ENCODE measurements around the gene TSHZ1. TPM values are rescaled to one million over a fixed set of nuclear protein-coding genes. Genes with fewer than 3 reads are reported as not detected.

The TSHZ1 gene
- total RNA-seq, 4 donors from 2014 or later, result 10.4 to 18.1 (median 12.5) TPM

DNA sequence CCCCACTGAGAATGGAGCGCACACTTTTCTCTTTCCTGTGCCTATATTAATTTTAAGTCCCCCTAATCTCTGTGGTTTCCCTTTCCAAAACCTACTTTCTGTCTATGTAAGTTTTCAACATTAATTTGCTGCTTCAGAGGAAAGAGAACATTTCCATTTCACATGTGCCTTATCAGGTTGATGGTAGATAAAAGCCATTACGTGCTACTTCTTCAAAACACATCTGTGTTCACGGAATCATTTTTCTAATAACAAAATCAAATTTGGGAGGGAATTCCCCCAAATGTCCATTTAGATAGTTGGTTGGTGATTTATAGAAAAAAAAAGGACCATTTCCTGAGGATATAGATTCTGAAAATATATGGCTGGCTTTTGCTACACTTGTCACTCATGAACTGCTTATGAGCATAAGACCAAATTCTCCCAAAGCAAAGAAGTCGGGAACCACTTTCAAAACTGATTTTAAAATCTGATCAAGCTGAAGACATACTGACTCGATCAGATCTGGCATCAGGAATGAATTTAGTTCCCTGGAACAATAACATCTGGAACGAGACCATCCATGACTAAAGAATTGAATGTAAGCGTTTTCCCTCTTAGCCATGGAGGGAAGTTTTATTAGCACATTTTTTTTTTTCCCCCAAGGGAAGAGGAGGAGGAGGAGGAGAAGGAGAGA lies 9.9 kb upstream of the TSHZ1 start:
- TF ChIP-seq, protein P1, sequence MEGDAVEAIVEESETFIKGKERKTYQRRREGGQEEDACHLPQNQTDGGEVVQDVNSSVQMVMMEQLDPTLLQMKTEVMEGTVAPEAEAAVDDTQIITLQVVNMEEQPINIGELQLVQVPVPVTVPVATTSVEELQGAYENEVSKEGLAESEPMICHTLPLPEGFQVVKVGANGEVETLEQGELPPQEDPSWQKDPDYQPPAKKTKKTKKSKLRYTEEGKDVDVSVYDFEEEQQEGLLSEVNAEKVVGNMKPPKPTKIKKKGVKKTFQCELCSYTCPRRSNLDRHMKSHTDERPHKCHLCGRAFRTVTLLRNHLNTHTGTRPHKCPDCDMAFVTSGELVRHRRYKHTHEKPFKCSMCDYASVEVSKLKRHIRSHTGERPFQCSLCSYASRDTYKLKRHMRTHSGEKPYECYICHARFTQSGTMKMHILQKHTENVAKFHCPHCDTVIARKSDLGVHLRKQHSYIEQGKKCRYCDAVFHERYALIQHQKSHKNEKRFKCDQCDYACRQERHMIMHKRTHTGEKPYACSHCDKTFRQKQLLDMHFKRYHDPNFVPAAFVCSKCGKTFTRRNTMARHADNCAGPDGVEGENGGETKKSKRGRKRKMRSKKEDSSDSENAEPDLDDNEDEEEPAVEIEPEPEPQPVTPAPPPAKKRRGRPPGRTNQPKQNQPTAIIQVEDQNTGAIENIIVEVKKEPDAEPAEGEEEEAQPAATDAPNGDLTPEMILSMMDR (IDR thresholded peaks at IDR 0.05; ENCODE audit: low read depth), result no peak

DNA sequence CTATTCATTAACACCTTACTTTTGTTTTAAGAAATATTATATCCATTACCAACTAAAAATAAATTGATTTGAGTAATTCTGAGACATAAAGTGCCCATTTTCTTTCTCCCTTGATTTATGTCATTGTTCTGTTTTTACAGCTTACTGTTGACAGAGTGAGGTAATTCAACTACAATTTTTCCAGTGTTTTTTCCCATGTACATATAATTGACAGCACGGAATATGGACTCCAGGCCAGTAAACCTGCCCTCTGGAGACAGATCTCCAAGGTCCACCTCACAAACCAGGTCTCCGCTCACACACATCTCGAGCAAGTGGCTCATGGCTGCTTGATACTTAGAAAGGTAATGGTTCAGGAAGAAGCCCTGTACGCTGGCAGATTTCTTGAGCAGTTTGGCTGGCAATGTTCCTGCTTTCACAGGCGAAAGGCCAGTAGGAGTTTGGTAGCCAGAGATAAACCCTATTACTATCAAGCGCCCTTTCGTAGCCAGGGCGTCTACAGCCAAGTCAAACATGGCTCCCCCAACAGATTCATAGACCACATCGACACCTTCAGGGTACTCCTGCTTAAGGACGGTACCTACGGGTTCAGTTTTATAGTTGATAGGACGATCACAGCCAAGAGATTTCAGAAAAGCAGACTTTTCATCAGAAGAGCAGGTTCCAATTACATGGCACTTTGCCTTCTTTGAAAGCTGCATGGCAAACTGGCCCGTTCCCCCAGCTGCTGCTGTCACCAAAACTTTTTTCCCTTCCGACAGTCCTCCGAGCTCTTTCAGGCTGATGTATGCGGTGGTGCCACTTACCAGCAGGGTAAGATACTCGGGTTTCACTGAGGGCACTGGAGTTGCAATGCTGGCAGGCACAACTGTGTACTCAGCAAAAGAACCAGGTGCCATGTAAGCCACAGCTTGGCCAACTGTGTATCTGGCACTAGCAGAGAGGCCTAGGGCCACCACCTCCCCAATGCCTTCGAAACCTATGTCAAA lies 9.0 kb upstream of the TSHZ1 start:
- TF ChIP-seq, protein P1 (IDR thresholded peaks at IDR 0.05; ENCODE audit: low read depth), result no peak

DNA sequence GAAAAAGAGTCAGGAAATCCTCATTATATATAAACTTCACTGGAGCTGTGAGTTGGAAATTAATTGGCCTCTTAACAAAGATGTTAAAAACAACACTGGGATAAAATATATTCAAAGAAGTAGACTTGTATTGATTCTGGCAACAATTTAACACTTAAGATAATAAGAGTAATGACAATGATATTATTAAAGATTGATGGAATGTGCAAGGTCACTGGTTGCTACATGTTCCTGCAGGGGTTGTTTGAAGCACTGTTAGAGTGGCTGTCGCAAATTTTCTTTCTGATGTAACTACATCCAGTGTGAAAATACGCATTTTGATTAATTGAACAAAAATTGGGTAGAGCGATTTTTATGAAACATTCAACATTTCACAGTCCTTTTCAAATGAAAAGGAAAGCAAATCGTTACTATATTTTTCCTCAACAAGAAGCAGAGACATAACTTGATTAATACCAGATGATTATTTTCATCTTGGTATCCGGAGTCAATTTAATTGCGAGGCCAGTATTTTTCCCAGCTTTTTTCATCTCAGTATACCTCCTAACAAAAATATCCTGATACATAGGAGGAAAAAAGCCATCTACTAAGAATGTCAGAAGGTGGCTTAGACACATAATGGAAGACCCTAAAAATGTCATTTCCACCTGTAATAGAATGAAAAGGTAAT lies 7.8 kb upstream of the TSHZ1 start:
- TF ChIP-seq, protein P1 (IDR thresholded peaks at IDR 0.05; ENCODE audit: low read depth), result no peak

DNA sequence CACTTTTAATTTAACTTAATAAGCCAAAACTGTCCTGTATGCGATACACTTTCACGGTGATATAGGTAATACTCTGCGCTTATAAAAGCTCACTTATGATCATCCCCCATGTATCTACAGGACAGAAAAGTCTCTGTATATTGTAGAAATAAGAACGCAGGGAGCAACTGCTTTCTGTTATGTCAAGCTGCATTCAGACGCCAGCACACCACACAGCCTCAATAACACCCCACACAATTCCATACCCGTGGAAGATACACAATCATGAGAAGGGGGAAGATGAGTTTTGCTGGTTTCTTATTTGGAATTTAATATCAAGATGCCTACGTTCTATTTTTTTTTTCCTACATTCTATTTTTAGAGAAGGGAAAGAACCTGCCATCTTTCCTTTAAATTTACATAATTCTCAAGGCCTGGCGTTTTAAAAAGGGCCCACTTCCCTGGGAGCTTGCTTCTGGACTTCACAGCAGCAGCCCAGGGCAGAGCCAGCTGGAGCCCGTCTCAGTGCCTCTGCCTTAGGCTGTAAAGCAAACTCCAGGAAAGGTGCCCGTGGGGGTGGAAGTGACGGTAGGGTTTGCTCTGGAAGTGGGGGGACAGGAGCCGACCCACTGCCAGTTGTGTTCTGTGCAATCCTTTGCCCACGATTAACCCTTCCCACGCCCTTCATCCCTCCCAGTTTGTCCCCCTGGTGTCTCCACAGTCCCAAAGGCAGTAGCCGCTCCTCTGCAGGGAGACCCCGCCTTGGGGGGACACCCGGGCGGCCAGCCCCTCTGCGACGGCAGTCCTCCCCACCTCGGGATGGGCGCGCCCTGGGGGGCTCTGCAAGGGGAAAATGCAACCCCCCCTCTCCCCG lies 7.0 kb upstream of the TSHZ1 start:
- TF ChIP-seq, protein P1 (IDR thresholded peaks at IDR 0.05; ENCODE audit: low read depth), result no peak

DNA sequence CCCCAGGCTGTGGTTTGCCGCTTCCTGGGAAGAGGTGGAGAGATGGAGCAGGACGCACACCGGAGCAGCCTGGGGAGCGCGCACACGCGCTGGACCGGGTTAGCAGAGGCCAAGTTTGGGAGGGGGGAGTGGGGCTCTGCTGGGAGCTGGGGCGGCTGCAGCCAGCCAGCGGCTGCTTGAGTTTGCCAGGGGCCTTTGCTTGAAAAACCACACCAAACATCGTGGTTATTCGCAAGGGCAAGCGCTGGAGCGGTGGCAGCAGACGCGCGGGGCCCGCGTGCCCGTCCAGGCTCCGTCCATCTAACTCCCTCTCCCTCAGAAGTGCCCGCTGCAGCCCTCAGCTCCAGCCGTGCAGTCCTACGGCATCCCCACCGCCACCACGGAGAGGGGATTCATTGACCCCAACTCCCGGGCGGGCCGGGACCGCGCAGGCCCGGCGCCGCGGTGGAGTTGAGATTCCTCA lies 6.3 kb upstream of the TSHZ1 start:
- TF ChIP-seq, protein P1 (IDR thresholded peaks at IDR 0.05; ENCODE audit: low read depth), result no peak

DNA sequence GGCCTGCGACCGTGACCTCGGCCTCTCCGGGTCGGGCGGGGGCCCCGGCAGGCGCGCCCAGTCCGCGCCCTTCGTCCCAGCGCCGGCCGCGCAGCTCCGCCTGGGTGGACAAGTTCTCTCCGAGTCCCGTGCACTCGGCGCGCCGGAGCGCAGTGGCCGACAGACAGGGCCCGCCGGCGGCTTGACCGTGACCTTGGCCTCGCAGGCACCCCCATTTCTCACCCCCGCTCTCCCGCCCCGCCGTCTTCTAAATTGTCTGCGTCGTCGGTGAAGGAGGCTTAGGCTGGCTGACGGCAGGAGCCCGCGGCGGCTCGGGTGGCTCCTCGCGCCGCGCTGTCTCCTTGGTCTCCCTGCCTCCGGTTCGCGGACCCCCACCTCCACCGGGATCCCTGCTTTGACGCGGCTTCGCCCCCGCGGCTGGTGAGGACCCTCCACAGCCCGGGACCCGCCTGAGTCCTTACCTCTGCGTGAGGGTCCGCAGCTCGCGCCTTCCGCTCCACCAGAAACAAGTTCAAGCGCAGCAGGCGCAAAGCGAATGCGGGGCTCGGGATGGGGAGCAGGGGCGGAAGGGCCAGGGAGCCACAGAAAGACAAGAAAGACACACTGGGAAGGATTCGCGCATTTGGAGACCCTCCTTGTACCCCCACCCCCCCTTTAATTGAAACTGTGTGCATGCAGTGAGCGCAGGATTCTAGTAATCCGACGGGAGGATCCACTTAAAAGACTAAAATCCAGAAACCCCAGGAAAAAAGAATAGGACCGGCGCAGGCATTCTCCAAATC lies 5.7 kb upstream of the TSHZ1 start:
- TF ChIP-seq, protein P1 (IDR thresholded peaks at IDR 0.05; ENCODE audit: low read depth), result no peak

Measured in subcutaneous adipose tissue (tissue), 4 donors.